Loucy (cell line): ENCODE measurements around the gene ITCH.
"Not testable (repeated sequence)": the region's sequence is repeated elsewhere in the genome, so short reads cannot be mapped to it uniquely, and the experiment has no call there.

ENCODE experiments used
- H2AFZ ChIP-seq: fragments of 200-600 bp; sonication (generic); 2 replicates; pipeline ENCODE4 v1.6.0; 2016; ENCODE audit warnings: antibody characterized with exemption, mild to moderate bottlenecking, low read length, moderate library complexity
- H3F3A ChIP-seq: fragments of 200-600 bp; 2 replicates; pipeline ENCODE4 v1.6.0; 2016; ENCODE audit warnings: antibody characterized with exemption, low read depth, mild to moderate bottlenecking
- H3K27me3 ChIP-seq: fragments of 200-600 bp; sonication (generic); 2 replicates; pipeline ENCODE4 v1.6.1; 2014; ENCODE audit warnings: low read length, mild to moderate bottlenecking; ENCODE audit not compliant: insufficient read depth, poor library complexity, severe bottlenecking
- H3K36me3 ChIP-seq: fragments of 200-600 bp; sonication (generic); 2 replicates; pipeline ENCODE4 v1.6.1; 2016; ENCODE audit warnings: low read length; ENCODE audit not compliant: insufficient read depth
- H3K4me1 ChIP-seq: fragments of 200-600 bp; sonication (generic); 2 replicates; pipeline ENCODE4 v1.5.1; 2014; ENCODE audit warnings: low read length, mild to moderate bottlenecking; ENCODE audit not compliant: insufficient read depth, poor library complexity, severe bottlenecking
- H3K4me2 ChIP-seq: fragments of 200-600 bp; sonication (generic); 2 replicates; pipeline ENCODE4 v1.6.0; 2014; ENCODE audit warnings: antibody characterized with exemption, low read length, low read depth, mild to moderate bottlenecking; ENCODE audit not compliant: poor library complexity, severe bottlenecking
- H3K4me3 ChIP-seq: fragments of 200-600 bp; sonication (generic); 2 replicates; pipeline ENCODE4 v1.5.1; 2014; ENCODE audit warnings: low read length, mild to moderate bottlenecking, mixed read lengths; ENCODE audit not compliant: poor library complexity, severe bottlenecking
- H3K79me2 ChIP-seq: fragments of 200-600 bp; sonication (generic); 2 replicates; pipeline ENCODE4 v1.6.1; 2014; ENCODE audit warnings: low read length; ENCODE audit not compliant: insufficient read depth
- H3K9ac ChIP-seq: fragments of 200-600 bp; sonication (generic); 2 replicates; pipeline ENCODE4 v1.6.0; 2014; ENCODE audit warnings: mild to moderate bottlenecking, low read depth, low read length, moderate library complexity; ENCODE audit not compliant: poor library complexity, severe bottlenecking
- H3K9me2 ChIP-seq: fragments of 200-600 bp; sonication (generic); replicated peaks from 2 replicates; pipeline ENCODE4 v1.6.1; 2016; ENCODE audit warnings: low read depth, low read length, mixed read lengths
- H3K9me3 ChIP-seq: fragments of 200-600 bp; sonication (generic); 2 replicates; pipeline ENCODE4 v1.6.1; 2014; ENCODE audit warnings: mild to moderate bottlenecking, antibody characterized with exemption, low read length, low read depth; ENCODE audit not compliant: insufficient read depth
- H4K20me1 ChIP-seq: fragments of 200-600 bp; sonication (generic); 2 replicates; pipeline ENCODE4 v1.6.0; 2014; ENCODE audit warnings: antibody characterized with exemption, low read length, mild to moderate bottlenecking; ENCODE audit not compliant: insufficient read depth, poor library complexity, severe bottlenecking
- EZH2phosphoT487 ChIP-seq: fragments of 200-600 bp; IDR thresholded peaks from 2 replicates; pipeline ENCODE4 v1.6.1; 2018; ENCODE audit warnings: antibody characterized with exemption, mild to moderate bottlenecking, moderate library complexity, borderline replicate concordance
- TF ChIP-seq, protein P1 (sequence below): fragments of 200-600 bp; sonication (generic); conservative IDR thresholded peaks from 2 replicates; pipeline ENCODE4 v1.5.1; 2014; ENCODE audit warnings: mild to moderate bottlenecking, antibody characterized with exemption, low read length

ITCH gene

DNA sequence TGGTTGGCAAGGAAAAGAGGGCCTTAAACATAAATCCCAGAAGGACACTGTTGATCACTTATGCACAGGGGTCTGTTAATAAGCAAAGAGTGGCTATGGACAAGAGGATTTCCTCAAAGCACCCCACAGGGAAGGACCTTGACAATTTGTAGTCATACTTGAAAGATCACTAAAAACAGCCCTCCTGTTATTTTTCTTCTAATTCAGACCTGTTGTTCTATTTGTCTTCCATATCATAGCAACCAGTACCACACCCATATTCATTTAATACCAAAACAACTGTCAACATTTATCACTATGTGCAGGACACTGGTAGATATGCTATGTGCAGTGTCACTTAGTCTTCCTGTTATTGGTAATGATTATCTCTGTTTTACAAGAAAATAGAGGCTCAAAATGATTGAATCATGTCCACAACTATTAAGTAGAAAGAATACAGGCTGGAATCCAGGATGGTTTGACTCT lies 149.9 kb downstream of the ITCH start:
- Histone ChIP-seq H3K27me3 (no peaks in the 10 kb centered on the region), H3K4me1 (peaks cover 17% of the 10 kb centered on the region), H3K9ac (no peak overlapping the region), H2AFZ (no peak overlapping the region), H3K4me3 (no peak overlapping the region), H3K36me3 (peaks cover 19% of the 10 kb centered on the region; the same call in 1 of the 2 replicates), H3K9me2 (no peaks in the 10 kb centered on the region), H4K20me1 (peaks cover 11% of the 10 kb centered on the region), H3K9me3 (no peaks in the 10 kb centered on the region), H3F3A (no peaks in the 10 kb centered on the region), H3K79me2 (peaks cover 22% of the 10 kb centered on the region), H3K4me2 (no peak overlapping the region)
- no peak for TF ChIP-seq EZH2phosphoT487
- TF ChIP-seq, protein P1, sequence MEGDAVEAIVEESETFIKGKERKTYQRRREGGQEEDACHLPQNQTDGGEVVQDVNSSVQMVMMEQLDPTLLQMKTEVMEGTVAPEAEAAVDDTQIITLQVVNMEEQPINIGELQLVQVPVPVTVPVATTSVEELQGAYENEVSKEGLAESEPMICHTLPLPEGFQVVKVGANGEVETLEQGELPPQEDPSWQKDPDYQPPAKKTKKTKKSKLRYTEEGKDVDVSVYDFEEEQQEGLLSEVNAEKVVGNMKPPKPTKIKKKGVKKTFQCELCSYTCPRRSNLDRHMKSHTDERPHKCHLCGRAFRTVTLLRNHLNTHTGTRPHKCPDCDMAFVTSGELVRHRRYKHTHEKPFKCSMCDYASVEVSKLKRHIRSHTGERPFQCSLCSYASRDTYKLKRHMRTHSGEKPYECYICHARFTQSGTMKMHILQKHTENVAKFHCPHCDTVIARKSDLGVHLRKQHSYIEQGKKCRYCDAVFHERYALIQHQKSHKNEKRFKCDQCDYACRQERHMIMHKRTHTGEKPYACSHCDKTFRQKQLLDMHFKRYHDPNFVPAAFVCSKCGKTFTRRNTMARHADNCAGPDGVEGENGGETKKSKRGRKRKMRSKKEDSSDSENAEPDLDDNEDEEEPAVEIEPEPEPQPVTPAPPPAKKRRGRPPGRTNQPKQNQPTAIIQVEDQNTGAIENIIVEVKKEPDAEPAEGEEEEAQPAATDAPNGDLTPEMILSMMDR = no peak

- not testable (repeated sequence) for H3K4me2 ChIP-seq
Measured at GRCh38 chr20:34514034-34514433, 151.0 kb downstream of the ITCH start.

DNA sequence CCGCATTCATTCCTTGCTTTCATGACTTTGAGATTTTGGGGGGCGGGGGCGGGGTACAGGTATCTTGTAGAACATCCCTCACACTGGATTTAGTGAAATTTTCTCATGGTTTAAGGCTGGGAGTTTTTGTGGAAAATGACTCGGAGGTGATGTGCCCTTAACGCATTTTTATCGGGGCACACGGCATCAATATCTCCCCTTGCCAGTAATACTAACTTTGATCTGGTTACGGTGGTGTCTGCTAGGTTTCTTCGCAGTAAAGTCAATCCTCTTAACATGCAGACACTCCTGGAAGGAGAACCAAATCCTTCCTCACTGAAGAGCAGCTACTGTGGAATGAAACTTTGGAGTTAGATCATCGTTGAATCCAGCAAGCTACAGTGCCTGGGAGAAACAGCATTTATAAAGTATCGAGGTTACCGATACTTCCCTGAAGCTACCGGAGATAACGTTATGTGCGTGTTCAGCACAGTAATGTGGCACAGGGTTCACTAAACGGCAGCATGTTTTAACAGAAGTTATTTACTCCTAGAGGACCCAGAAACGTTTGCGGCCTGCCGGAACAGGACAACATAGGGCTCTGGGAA lies 151.9 kb downstream of the ITCH start:
- TF ChIP-seq, protein P1 = no peak
- TF ChIP-seq EZH2phosphoT487 = no peak
- H3K4me3 ChIP-seq = peak overlapping the region; percentile 83

More at GRCh38 chr20:34514034-34514433, 151.0 kb downstream of the ITCH start:
- peaks cover 32% of the 10 kb centered on the region for H3K79me2 ChIP-seq
- not testable (repeated sequence) for H3F3A ChIP-seq, H3K27me3 ChIP-seq, H3K9ac ChIP-seq, H3K9me3 ChIP-seq, H2AFZ ChIP-seq, H3K9me2 ChIP-seq, H3K4me3 ChIP-seq
- H4K20me1 ChIP-seq = peaks cover 19% of the 10 kb centered on the region
- H3K4me1 ChIP-seq = peaks cover 27% of the 10 kb centered on the region
- H3K36me3 ChIP-seq = peaks cover 10% of the 10 kb centered on the region; the same call in 1 of the 2 replicates

More for the DNA sequence above, 151.9 kb downstream of the ITCH start:
- Histone ChIP-seq H3K27me3 (no peaks in the 10 kb centered on the region), H3K9me3 (no peaks in the 10 kb centered on the region), H3K36me3 (peaks cover 10% of the 10 kb centered on the region; the same call in 1 of the 2 replicates), H3K79me2 (peaks cover 41% of the 10 kb centered on the region), H3K4me2 (peak overlapping the region; percentile 97), H3K4me1 (peaks cover 29% of the 10 kb centered on the region), H2AFZ (peak overlapping the region; percentile 80), H3K9ac (peak overlapping the region; percentile 83), H3K9me2 (no peaks in the 10 kb centered on the region), H3F3A (no peaks in the 10 kb centered on the region), H4K20me1 (peaks cover 24% of the 10 kb centered on the region)
